ENCODE measurements around the gene PPP1R12B. TPM values are rescaled to one million over a fixed set of nuclear protein-coding genes. Genes with fewer than 3 reads are reported as not detected.

Gene PPP1R12B
- total RNA-seq, 4 donors from 2014 or later, result 68.1 to 153 (median 116) TPM

DNA sequence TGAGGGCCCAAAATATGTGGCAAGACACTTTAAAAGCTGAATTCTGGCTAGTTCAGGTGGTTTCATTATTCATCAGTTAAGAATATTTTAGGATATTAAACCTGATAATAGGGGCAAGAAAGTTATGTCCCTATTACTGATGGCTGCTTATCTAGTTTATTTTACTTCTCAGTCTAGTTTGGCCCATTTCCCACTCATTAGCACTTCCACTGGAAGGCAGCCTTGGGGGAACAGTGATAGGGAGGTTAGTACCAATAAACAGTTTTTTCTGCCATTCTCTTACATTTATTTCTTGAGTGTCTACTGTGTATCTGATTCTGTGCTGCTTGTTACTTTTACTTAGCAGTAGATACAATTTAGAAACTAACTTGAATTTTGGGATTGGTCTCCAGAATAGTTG lies 9.0 kb downstream of the PPP1R12B start:
- H3K36me3 ChIP-seq, result no peaks in the 10 kb centered on the region
- H3K9me3 ChIP-seq, result no peaks in the 10 kb centered on the region
- TF ChIP-seq, protein P1, sequence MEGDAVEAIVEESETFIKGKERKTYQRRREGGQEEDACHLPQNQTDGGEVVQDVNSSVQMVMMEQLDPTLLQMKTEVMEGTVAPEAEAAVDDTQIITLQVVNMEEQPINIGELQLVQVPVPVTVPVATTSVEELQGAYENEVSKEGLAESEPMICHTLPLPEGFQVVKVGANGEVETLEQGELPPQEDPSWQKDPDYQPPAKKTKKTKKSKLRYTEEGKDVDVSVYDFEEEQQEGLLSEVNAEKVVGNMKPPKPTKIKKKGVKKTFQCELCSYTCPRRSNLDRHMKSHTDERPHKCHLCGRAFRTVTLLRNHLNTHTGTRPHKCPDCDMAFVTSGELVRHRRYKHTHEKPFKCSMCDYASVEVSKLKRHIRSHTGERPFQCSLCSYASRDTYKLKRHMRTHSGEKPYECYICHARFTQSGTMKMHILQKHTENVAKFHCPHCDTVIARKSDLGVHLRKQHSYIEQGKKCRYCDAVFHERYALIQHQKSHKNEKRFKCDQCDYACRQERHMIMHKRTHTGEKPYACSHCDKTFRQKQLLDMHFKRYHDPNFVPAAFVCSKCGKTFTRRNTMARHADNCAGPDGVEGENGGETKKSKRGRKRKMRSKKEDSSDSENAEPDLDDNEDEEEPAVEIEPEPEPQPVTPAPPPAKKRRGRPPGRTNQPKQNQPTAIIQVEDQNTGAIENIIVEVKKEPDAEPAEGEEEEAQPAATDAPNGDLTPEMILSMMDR (IDR thresholded peaks at IDR 0.05), result no peak
- TF ChIP-seq POLR2A (IDR thresholded peaks at IDR 0.05), result no peak
- TF ChIP-seq EP300 (IDR thresholded peaks at IDR 0.05), result no peak
- H3K4me1 ChIP-seq, result peaks cover 0 to 5% (median 0%) of the 10 kb centered on the region in 4 donors
- H3K27me3 ChIP-seq, result no peaks in the 10 kb centered on the region
- H3K4me3 ChIP-seq, result no peak overlapping the region
- no peak for DNase-seq (ENCODE audit: low spot score in 2 of 2)
- no peak overlapping the region for H3K27ac ChIP-seq

DNA sequence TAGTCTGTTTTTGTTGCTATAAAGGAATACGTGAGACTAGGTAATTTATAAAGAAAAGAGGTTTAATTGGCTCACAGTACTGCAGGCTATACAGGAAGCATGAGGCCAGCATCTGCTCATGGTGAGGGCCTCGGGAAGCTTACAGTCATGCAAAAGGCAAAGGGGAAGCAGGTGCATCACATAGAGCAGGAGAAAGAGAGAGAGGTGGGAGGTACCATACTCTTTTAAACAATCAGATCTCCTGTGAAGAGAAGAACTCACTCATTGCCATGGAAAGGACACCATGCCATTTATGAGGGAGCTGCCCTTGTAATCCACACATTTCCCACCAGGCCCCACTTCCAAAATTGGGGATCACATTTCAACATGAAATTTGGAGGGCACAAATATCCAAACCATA lies 12.7 kb downstream of the PPP1R12B start:
- H3K4me1 ChIP-seq, result no peaks in the 10 kb centered on the region
- no peaks in the 10 kb centered on the region for H3K9me3 ChIP-seq
- H3K4me3 ChIP-seq, result no peak overlapping the region
- no peak for DNase-seq (ENCODE audit: low spot score in 2 of 2)
- WGBS, 2 donors, result 90 to 93% methylated on average over 2 of the region's 2 CpGs
- no peaks in the 10 kb centered on the region for H3K27me3 ChIP-seq
- no peak overlapping the region for H3K27ac ChIP-seq
- no peaks in the 10 kb centered on the region for H3K36me3 ChIP-seq
- TF ChIP-seq EP300 (IDR thresholded peaks at IDR 0.05) (no peak), POLR2A (IDR thresholded peaks at IDR 0.05) (no peak)
- TF ChIP-seq, protein P1 (IDR thresholded peaks at IDR 0.05), result no peak

GRCh38 chr1:202361701-202362100 lies 13.2 kb downstream of the PPP1R12B start:
- 82 to 83% methylated on average over 3 of the region's 3 CpGs for WGBS, 2 donors
- Histone ChIP-seq H3K4me1 (no peaks in the 10 kb centered on the region), H3K4me3 (no peak overlapping the region), H3K36me3 (no peaks in the 10 kb centered on the region), H3K9me3 (no peaks in the 10 kb centered on the region), H3K27me3 (no peaks in the 10 kb centered on the region), H3K27ac (no peak overlapping the region)
- TF ChIP-seq EP300 (IDR thresholded peaks at IDR 0.05), result no peak
- TF ChIP-seq, protein P1 (IDR thresholded peaks at IDR 0.05), result no peak
- TF ChIP-seq POLR2A (IDR thresholded peaks at IDR 0.05), result no peak
- DNase-seq (ENCODE audit: low spot score in 2 of 2), result no peak

GRCh38 chr1:202362212-202362611 lies 13.7 kb downstream of the PPP1R12B start:
- Histone ChIP-seq H3K27me3 (no peaks in the 10 kb centered on the region), H3K27ac (no peak overlapping the region), H3K36me3 (no peaks in the 10 kb centered on the region), H3K4me3 (no peak overlapping the region), H3K9me3 (no peaks in the 10 kb centered on the region), H3K4me1 (no peaks in the 10 kb centered on the region)
- 97 to 98% methylated on average over 2 of the region's 2 CpGs for WGBS, 2 donors
- no peak for DNase-seq (ENCODE audit: low spot score in 2 of 2)
- TF ChIP-seq EP300 (IDR thresholded peaks at IDR 0.05) (no peak), POLR2A (IDR thresholded peaks at IDR 0.05) (no peak)
- TF ChIP-seq, protein P1 (IDR thresholded peaks at IDR 0.05), result no peak

DNA sequence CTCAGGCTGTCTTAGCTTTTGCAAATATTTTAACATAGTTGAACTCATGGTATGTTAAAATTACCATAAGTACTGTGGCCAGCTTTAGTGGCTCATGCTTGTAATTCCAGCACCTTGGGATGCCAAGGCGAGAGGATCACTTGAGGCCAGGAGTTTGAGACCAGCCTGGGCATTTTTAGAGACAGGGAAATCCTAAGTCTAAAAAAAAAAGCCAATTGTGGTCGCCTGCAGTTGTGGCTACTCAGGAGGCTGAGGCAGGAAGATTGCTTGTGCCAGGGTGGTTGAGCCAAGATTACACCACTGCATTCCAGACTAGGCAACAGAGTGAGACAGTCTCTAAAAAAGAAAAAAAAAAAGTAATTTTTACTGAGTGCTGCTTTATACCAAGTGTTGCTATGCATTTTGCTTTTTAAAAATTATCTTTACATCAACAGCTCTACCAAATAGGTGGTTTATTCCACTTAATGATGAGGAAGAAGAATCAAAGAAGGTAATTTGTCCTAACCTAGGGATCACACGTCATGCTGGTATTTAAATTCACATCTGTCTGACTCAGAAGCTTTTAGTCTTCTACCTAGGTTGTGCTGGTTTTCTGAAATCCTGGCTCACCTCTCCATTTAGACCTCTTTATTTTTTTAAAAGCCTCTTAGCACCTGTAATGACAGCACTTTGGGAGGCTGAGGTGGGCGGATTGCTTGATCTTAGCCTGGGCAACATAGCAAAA lies 16.8 kb downstream of the PPP1R12B start:
- TF ChIP-seq POLR2A (IDR thresholded peaks at IDR 0.05) (no peak), EP300 (IDR thresholded peaks at IDR 0.05) (no peak)
- TF ChIP-seq, protein P1 (IDR thresholded peaks at IDR 0.05), result no peak
- Histone ChIP-seq H3K4me3 (no peak overlapping the region), H3K27me3 (no peaks in the 10 kb centered on the region), H3K27ac (no peak overlapping the region), H3K9me3 (no peaks in the 10 kb centered on the region), H3K36me3 (no peaks in the 10 kb centered on the region), H3K4me1 (no peaks in the 10 kb centered on the region)
- no peak for DNase-seq (ENCODE audit: low spot score in 2 of 2)
- 76 to 82% methylated on average over 4 of the region's 4 CpGs for WGBS, 2 donors
